HEK293 (cell line): ENCODE measurements around the gene PSMD5.
A peak's percentile ranks its signal among the peaks of the same experiment; 100 is the strongest.

ENCODE experiments used
- GLIS1 ChIP-seq: fragments of 450-650 bp; formaldehyde crosslinking; IDR thresholded peaks from 2 replicates; pipeline ENCODE4 v1.5.1; 2016; ENCODE audit warnings: missing biosample characterization, missing genetic modification characterization
- GLIS2 ChIP-seq: fragments of 450-650 bp; formaldehyde crosslinking; IDR thresholded peaks from 2 replicates; pipeline ENCODE4 v1.5.1; 2016; ENCODE audit warnings: missing biosample characterization, missing genetic modification characterization
- KLF10 ChIP-seq: fragments of 450-650 bp; IDR thresholded peaks from 2 replicates; pipeline ENCODE4 v1.5.1; 2018; ENCODE audit warnings: missing biosample characterization, mild to moderate bottlenecking, missing genetic modification characterization
- KLF7 ChIP-seq: fragments of 450-650 bp; formaldehyde crosslinking; IDR thresholded peaks from 2 replicates; pipeline ENCODE4 v1.5.1; 2016; ENCODE audit warnings: missing biosample characterization, missing genetic modification characterization, borderline replicate concordance
- KLF9 ChIP-seq: fragments of 450-650 bp; formaldehyde crosslinking; IDR thresholded peaks from 2 replicates; pipeline ENCODE4 v1.5.1; 2016; ENCODE audit warnings: missing biosample characterization, missing genetic modification characterization, low read depth
- SCRT2 ChIP-seq: fragments of 450-650 bp; formaldehyde crosslinking; IDR thresholded peaks from 2 replicates; pipeline ENCODE4 v1.5.1; 2016; ENCODE audit warnings: missing biosample characterization, missing genetic modification characterization
- SETDB1 ChIP-seq: IDR thresholded peaks from one replicate; pipeline ENCODE4 v1.6.1; 2017; ENCODE audit warnings: mild to moderate bottlenecking, low read length, moderate library complexity, mixed read lengths; ENCODE audit not compliant: insufficient read length
- WT1 ChIP-seq: fragments of 450-650 bp; formaldehyde crosslinking; IDR thresholded peaks from 2 replicates; pipeline ENCODE4 v1.5.1; 2016; ENCODE audit warnings: missing biosample characterization, missing genetic modification characterization
- ZFHX2 ChIP-seq: fragments of 450-650 bp; formaldehyde crosslinking; conservative IDR thresholded peaks from 2 replicates; pipeline ENCODE4 v1.5.1; 2016; ENCODE audit warnings: missing biosample characterization, missing genetic modification characterization
- ZFP41 ChIP-seq: fragments of 450-650 bp; formaldehyde crosslinking; IDR thresholded peaks from 2 replicates; pipeline ENCODE4 v1.5.1; 2016; ENCODE audit warnings: missing biosample characterization, missing genetic modification characterization, borderline replicate concordance
- ZNF157 ChIP-seq: fragments of 450-650 bp; formaldehyde crosslinking; IDR thresholded peaks from 2 replicates; pipeline ENCODE4 v1.5.1; 2016; ENCODE audit warnings: missing biosample characterization, missing genetic modification characterization
- ZNF175 ChIP-seq: fragments of 450-650 bp; formaldehyde crosslinking; IDR thresholded peaks from 2 replicates; pipeline ENCODE4 v1.5.1; 2016; ENCODE audit warnings: missing biosample characterization, missing genetic modification characterization
- ZNF19 ChIP-seq: fragments of 450-650 bp; formaldehyde crosslinking; IDR thresholded peaks from 2 replicates; pipeline ENCODE4; 2016; ENCODE audit warnings: missing biosample characterization, missing genetic modification characterization, low read depth
- ZNF341 ChIP-seq: fragments of 450-650 bp; formaldehyde crosslinking; IDR thresholded peaks from 2 replicates; pipeline ENCODE4; 2016; ENCODE audit warnings: low read depth, missing biosample characterization, missing genetic modification characterization
- ZNF350 ChIP-seq: fragments of 450-650 bp; formaldehyde crosslinking; IDR thresholded peaks from 2 replicates; pipeline ENCODE4 v1.5.0; 2017; ENCODE audit warnings: missing biosample characterization, mild to moderate bottlenecking, missing genetic modification characterization
- ZNF530 ChIP-seq: fragments of 450-650 bp; formaldehyde crosslinking; IDR thresholded peaks from 2 replicates; pipeline ENCODE4 v1.5.1; 2016; ENCODE audit warnings: low read depth, missing biosample characterization, missing genetic modification characterization
- ZNF549 ChIP-seq: fragments of 450-650 bp; IDR thresholded peaks from 2 replicates; pipeline ENCODE4 v1.5.1; 2018; ENCODE audit warnings: missing biosample characterization, missing genetic modification characterization, mild to moderate bottlenecking, inconsistent platforms, moderate library complexity
- ZNF558 ChIP-seq: fragments of 450-650 bp; formaldehyde crosslinking; IDR thresholded peaks from 2 replicates; pipeline ENCODE4 v1.5.1; 2016; ENCODE audit warnings: missing biosample characterization, missing genetic modification characterization
- ZNF658 ChIP-seq: fragments of 450-650 bp; formaldehyde crosslinking; IDR thresholded peaks from 2 replicates; pipeline ENCODE4; 2016; ENCODE audit warnings: missing biosample characterization, missing genetic modification characterization
- ZNF664 ChIP-seq: fragments of 450-650 bp; formaldehyde crosslinking; IDR thresholded peaks from 2 replicates; pipeline ENCODE4 v1.5.1; 2016; ENCODE audit warnings: missing biosample characterization, missing genetic modification characterization
- ZNF677 ChIP-seq: fragments of 450-650 bp; IDR thresholded peaks from 2 replicates; pipeline ENCODE4 v1.5.0; 2018; ENCODE audit warnings: missing biosample characterization, mild to moderate bottlenecking, missing genetic modification characterization, moderate library complexity
- ZNF791 ChIP-seq: fragments of 450-650 bp; formaldehyde crosslinking; IDR thresholded peaks from 2 replicates; pipeline ENCODE4 v1.5.1; 2016; ENCODE audit warnings: missing biosample characterization, missing genetic modification characterization
- ZNF830 ChIP-seq: fragments of 450-650 bp; IDR thresholded peaks from 2 replicates; pipeline ENCODE4 v1.5.0; 2018; ENCODE audit warnings: missing biosample characterization, missing genetic modification characterization, low read depth, mild to moderate bottlenecking, moderate library complexity
- ZNF837 ChIP-seq: fragments of 450-650 bp; formaldehyde crosslinking; IDR thresholded peaks from 2 replicates; pipeline ENCODE4 v1.5.1; 2016; ENCODE audit warnings: missing biosample characterization, missing genetic modification characterization
- ZNF843 ChIP-seq: fragments of 450-650 bp; formaldehyde crosslinking; IDR thresholded peaks from 2 replicates; pipeline ENCODE4 v1.5.1; 2016; ENCODE audit warnings: missing biosample characterization, missing genetic modification characterization
- ZSCAN16 ChIP-seq: fragments of 450-650 bp; formaldehyde crosslinking; IDR thresholded peaks from 2 replicates; pipeline ENCODE4 v1.5.1; 2016; ENCODE audit warnings: missing biosample characterization, missing genetic modification characterization
- ZXDB ChIP-seq: fragments of 450-650 bp; formaldehyde crosslinking; IDR thresholded peaks from 2 replicates; pipeline ENCODE4 v1.5.1; 2016; ENCODE audit warnings: missing biosample characterization, missing genetic modification characterization
- TF ChIP-seq, protein P1 (sequence below): fragments of 450-650 bp; formaldehyde crosslinking; conservative IDR thresholded peaks from 2 replicates; pipeline ENCODE4 v1.5.1; 2016; ENCODE audit warnings: low read depth, missing biosample characterization, missing genetic modification characterization
- TF ChIP-seq, protein P2 (sequence below): fragments of 450-650 bp; formaldehyde crosslinking; IDR thresholded peaks from 2 replicates; pipeline ENCODE4; 2016; ENCODE audit warnings: missing biosample characterization, missing genetic modification characterization
- TF ChIP-seq, protein P3 (sequence below): fragments of 450-650 bp; formaldehyde crosslinking; IDR thresholded peaks from 2 replicates; pipeline ENCODE4 v1.5.1; 2016; ENCODE audit warnings: missing biosample characterization, missing genetic modification characterization
- TF ChIP-seq, protein P4 (sequence below): fragments of 450-650 bp; formaldehyde crosslinking; IDR thresholded peaks from 2 replicates; pipeline ENCODE4 v1.5.1; 2016; ENCODE audit warnings: missing biosample characterization, missing genetic modification characterization
- TF ChIP-seq, protein P5 (sequence below): fragments of 450-650 bp; formaldehyde crosslinking; IDR thresholded peaks from 2 replicates; pipeline ENCODE4 v1.5.1; 2016; ENCODE audit warnings: missing biosample characterization, missing genetic modification characterization

The PSMD5 gene

DNA sequence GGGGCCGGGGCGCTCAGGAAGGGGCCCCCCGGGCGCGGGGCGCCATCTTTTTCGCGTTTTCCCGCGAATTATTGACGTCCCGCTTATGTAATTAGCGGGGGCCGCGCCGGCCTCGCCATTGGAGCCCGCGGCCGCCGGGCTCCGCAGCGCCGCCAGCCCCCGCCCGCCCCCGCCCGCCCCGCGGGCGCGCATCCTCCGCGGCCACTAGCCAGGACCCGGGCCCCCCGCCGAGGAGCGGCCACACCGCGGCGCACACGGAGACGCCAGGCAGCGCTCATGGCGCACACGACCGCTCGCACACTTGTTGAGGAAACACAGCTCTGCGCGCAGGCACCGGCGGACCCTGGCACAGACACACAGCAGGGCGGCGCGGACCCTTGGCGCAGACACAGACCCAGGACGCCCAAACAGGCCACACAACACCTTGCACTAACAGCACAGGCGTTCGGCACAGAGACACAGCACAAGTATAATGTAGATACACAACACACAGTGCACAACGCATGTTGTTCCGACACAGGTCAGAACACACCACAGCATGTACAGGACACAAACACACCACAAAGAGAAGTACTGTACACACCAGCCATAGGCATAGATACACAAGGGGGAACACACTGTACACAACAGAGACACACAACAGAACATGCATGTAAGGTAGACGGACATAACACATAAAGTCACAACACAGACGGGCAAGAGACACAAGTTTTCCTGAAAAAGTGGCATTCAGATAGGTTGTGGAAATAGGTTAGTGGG lies 34.7 kb upstream of the PSMD5 start (continued):
- 0 out of 2 replicates have a peak, but pooled peaks have one; percentile 26 for TF ChIP-seq KLF9 (tag by site-specific recombination)
- TF ChIP-seq ZNF791 (tag by site-specific recombination) = no peak
- TF ChIP-seq ZXDB (tag by site-specific recombination) = no peak
- TF ChIP-seq, protein P1, sequence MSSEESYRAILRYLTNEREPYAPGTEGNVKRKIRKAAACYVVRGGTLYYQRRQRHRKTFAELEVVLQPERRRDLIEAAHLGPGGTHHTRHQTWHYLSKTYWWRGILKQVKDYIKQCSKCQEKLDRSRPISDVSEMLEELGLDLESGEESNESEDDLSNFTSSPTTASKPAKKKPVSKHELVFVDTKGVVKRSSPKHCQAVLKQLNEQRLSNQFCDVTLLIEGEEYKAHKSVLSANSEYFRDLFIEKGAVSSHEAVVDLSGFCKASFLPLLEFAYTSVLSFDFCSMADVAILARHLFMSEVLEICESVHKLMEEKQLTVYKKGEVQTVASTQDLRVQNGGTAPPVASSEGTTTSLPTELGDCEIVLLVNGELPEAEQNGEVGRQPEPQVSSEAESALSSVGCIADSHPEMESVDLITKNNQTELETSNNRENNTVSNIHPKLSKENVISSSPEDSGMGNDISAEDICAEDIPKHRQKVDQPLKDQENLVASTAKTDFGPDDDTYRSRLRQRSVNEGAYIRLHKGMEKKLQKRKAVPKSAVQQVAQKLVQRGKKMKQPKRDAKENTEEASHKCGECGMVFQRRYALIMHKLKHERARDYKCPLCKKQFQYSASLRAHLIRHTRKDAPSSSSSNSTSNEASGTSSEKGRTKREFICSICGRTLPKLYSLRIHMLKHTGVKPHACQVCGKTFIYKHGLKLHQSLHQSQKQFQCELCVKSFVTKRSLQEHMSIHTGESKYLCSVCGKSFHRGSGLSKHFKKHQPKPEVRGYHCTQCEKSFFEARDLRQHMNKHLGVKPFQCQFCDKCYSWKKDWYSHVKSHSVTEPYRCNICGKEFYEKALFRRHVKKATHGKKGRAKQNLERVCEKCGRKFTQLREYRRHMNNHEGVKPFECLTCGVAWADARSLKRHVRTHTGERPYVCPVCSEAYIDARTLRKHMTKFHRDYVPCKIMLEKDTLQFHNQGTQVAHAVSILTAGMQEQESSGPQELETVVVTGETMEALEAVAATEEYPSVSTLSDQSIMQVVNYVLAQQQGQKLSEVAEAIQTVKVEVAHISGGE (tag by site-specific recombination) = no peak; the same call in 1 of the 2 replicates
- TF ChIP-seq ZNF350 (tag by site-specific recombination) = no peak
- TF ChIP-seq ZNF843 (tag by site-specific recombination) = no peak
- TF ChIP-seq ZFHX2 (tag by site-specific recombination) = peak; percentile 19; the same call in 1 of the 2 replicates
- TF ChIP-seq ZNF341 (tag by site-specific recombination) = no peak
- no peak for TF ChIP-seq SETDB1
- peak; percentile 70 for TF ChIP-seq GLIS1 (tag by site-specific recombination)
- TF ChIP-seq ZNF837 (tag by site-specific recombination) = no peak
- no peak for TF ChIP-seq ZNF658
- no peak for TF ChIP-seq ZNF549 (tag by site-specific recombination)
- TF ChIP-seq KLF7 (tag by site-specific recombination) = no peak
- no peak for TF ChIP-seq KLF10 (tag by site-specific recombination)
- TF ChIP-seq WT1 (tag by site-specific recombination) = no peak
- TF ChIP-seq, protein P2, sequence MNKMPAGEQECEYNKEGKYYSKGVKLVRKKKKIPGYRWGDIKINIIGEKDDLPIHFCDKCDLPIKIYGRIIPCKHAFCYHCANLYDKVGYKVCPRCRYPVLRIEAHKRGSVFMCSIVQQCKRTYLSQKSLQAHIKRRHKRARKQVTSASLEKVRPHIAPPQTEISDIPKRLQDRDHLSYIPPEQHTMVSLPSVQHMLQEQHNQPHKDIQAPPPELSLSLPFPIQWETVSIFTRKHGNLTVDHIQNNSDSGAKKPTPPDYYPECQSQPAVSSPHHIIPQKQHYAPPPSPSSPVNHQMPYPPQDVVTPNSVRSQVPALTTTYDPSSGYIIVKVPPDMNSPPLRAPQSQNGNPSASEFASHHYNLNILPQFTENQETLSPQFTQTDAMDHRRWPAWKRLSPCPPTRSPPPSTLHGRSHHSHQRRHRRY (tag by site-specific recombination) = no peak
- no peak for TF ChIP-seq ZNF157 (tag by site-specific recombination)
- no peak for TF ChIP-seq ZNF530 (tag by site-specific recombination)
- no peak for TF ChIP-seq ZNF19 (tag by site-specific recombination)
- TF ChIP-seq ZNF677 = no peak
- TF ChIP-seq, protein P3, sequence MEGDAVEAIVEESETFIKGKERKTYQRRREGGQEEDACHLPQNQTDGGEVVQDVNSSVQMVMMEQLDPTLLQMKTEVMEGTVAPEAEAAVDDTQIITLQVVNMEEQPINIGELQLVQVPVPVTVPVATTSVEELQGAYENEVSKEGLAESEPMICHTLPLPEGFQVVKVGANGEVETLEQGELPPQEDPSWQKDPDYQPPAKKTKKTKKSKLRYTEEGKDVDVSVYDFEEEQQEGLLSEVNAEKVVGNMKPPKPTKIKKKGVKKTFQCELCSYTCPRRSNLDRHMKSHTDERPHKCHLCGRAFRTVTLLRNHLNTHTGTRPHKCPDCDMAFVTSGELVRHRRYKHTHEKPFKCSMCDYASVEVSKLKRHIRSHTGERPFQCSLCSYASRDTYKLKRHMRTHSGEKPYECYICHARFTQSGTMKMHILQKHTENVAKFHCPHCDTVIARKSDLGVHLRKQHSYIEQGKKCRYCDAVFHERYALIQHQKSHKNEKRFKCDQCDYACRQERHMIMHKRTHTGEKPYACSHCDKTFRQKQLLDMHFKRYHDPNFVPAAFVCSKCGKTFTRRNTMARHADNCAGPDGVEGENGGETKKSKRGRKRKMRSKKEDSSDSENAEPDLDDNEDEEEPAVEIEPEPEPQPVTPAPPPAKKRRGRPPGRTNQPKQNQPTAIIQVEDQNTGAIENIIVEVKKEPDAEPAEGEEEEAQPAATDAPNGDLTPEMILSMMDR = peak; percentile 47
- no peak for TF ChIP-seq ZSCAN16 (tag by site-specific recombination)
- TF ChIP-seq, protein P4, sequence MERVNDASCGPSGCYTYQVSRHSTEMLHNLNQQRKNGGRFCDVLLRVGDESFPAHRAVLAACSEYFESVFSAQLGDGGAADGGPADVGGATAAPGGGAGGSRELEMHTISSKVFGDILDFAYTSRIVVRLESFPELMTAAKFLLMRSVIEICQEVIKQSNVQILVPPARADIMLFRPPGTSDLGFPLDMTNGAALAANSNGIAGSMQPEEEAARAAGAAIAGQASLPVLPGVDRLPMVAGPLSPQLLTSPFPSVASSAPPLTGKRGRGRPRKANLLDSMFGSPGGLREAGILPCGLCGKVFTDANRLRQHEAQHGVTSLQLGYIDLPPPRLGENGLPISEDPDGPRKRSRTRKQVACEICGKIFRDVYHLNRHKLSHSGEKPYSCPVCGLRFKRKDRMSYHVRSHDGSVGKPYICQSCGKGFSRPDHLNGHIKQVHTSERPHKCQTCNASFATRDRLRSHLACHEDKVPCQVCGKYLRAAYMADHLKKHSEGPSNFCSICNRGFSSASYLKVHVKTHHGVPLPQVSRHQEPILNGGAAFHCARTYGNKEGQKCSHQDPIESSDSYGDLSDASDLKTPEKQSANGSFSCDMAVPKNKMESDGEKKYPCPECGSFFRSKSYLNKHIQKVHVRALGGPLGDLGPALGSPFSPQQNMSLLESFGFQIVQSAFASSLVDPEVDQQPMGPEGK (tag by site-specific recombination) = no peak
- TF ChIP-seq ZNF175 (tag by site-specific recombination) = no peak
- TF ChIP-seq, protein P5, sequence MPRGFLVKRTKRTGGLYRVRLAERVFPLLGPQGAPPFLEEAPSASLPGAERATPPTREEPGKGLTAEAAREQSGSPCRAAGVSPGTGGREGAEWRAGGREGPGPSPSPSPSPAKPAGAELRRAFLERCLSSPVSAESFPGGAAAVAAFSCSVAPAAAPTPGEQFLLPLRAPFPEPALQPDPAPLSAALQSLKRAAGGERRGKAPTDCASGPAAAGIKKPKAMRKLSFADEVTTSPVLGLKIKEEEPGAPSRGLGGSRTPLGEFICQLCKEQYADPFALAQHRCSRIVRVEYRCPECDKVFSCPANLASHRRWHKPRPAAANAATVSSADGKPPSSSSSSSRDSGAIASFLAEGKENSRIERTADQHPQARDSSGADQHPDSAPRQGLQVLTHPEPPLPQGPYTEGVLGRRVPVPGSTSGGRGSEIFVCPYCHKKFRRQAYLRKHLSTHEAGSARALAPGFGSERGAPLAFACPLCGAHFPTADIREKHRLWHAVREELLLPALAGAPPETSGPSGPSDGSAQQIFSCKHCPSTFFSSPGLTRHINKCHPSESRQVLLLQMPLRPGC (tag by site-specific recombination) = no peak
- TF ChIP-seq GLIS2 = no peak; the same call in 1 of the 2 replicates
- TF ChIP-seq ZNF830 (tag by site-specific recombination) = no peak
- TF ChIP-seq SCRT2 (tag by site-specific recombination) = peak; percentile 98
- no peak for TF ChIP-seq ZFP41 (tag by site-specific recombination)
- TF ChIP-seq ZNF558 (tag by site-specific recombination) = no peak
- TF ChIP-seq ZNF664 (tag by site-specific recombination) = no peak
